SK-N-SH treated with all-trans-retinoic acid at 6 μM for 48 hours (cell line): ENCODE measurements around the gene SMTNL1.
A peak's percentile ranks its signal among the peaks of the same experiment; 100 is the strongest.

Experiments
- ATAC-seq: fragments of 200-7000 bp; cut with Tn5 transposase; 3 replicates; pipeline ENCODE4 v1.9.1; 2020; ENCODE audit warnings: mild to moderate bottlenecking, moderate library complexity
- ARNTL ChIP-seq: fragments of 450-650 bp; formaldehyde crosslinking; IDR thresholded peaks from 2 replicates; pipeline ENCODE4 v1.5.0; 2020; ENCODE audit warnings: low read depth, mild to moderate bottlenecking, moderate library complexity, borderline replicate concordance
- BACH2 ChIP-seq: fragments of 250-450 bp; sonication (Bioruptor Pico); IDR thresholded peaks from 2 replicates; pipeline ENCODE4 v1.9.0; 2021; ENCODE audit warnings: mild to moderate bottlenecking, borderline replicate concordance
- CSDC2 ChIP-seq: fragments of 250-450 bp; sonication (Bioruptor Pico); IDR thresholded peaks from 2 replicates; pipeline ENCODE4 v1.5.0; 2020; ENCODE audit warnings: mild to moderate bottlenecking, moderate library complexity
- CSRNP3 ChIP-seq: fragments of 250-450 bp; sonication (Bioruptor Pico); IDR thresholded peaks from 2 replicates; pipeline ENCODE4 v1.5.1; 2021; ENCODE audit warnings: mild to moderate bottlenecking, moderate library complexity
- ESRRG ChIP-seq: fragments of 250-450 bp; sonication (Bioruptor Pico); IDR thresholded peaks from 2 replicates; pipeline ENCODE4 v1.6.1; 2021; ENCODE audit warnings: mild to moderate bottlenecking
- GLIS3 ChIP-seq: fragments of 250-450 bp; sonication (Bioruptor Pico); IDR thresholded peaks from 2 replicates; pipeline ENCODE4 v1.5.0; 2020; ENCODE audit warnings: mild to moderate bottlenecking, moderate library complexity
- ISL1 ChIP-seq: fragments of 250-450 bp; sonication (Bioruptor Pico); IDR thresholded peaks from 2 replicates; pipeline ENCODE4 v2.1.2; 2022; ENCODE audit warnings: mild to moderate bottlenecking, moderate library complexity
- OSR1 ChIP-seq: fragments of 250-450 bp; sonication (Bioruptor Pico); IDR thresholded peaks from 2 replicates; pipeline ENCODE4 v1.8.0; 2022; ENCODE audit warnings: moderate library complexity, mild to moderate bottlenecking, inconsistent platforms
- POU6F1 ChIP-seq: fragments of 250-450 bp; sonication (Bioruptor Pico); IDR thresholded peaks from 2 replicates; pipeline ENCODE4 v1.8.0; 2021; ENCODE audit warnings: low read depth, mild to moderate bottlenecking, moderate library complexity, borderline replicate concordance
- PPARA ChIP-seq: fragments of 250-450 bp; sonication (Bioruptor Pico); IDR thresholded peaks from 2 replicates; pipeline ENCODE4 v1.5.0; 2020; ENCODE audit warnings: mild to moderate bottlenecking, borderline replicate concordance
- RARB ChIP-seq: fragments of 250-450 bp; sonication (Bioruptor Pico); IDR thresholded peaks from 2 replicates; pipeline ENCODE4 v1.8.0; 2021; ENCODE audit warnings: mild to moderate bottlenecking, moderate library complexity
- SNAI2 ChIP-seq: fragments of 250-450 bp; sonication (Bioruptor Pico); IDR thresholded peaks from 2 replicates; pipeline ENCODE4 v1.5.0; 2020; ENCODE audit warnings: mild to moderate bottlenecking, moderate library complexity
- TCF4 ChIP-seq: fragments of 250-450 bp; sonication (Bioruptor Pico); IDR thresholded peaks from 2 replicates; pipeline ENCODE4 v1.8.0; 2021; ENCODE audit warnings: mild to moderate bottlenecking, moderate library complexity, borderline replicate concordance
- TOX ChIP-seq: fragments of 250-450 bp; sonication (Bioruptor Pico); IDR thresholded peaks from 2 replicates; pipeline ENCODE4 v1.8.0; 2021; ENCODE audit warnings: mild to moderate bottlenecking, moderate library complexity, borderline replicate concordance
- TSHZ2 ChIP-seq: fragments of 250-450 bp; sonication (Bioruptor Pico); IDR thresholded peaks from 2 replicates; pipeline ENCODE4 v1.5.0; 2020; ENCODE audit warnings: mild to moderate bottlenecking, moderate library complexity
- ZC3H10 ChIP-seq: fragments of 250-450 bp; sonication (Bioruptor Pico); IDR thresholded peaks from 2 replicates; pipeline ENCODE4 v1.5.1; 2021; ENCODE audit warnings: mild to moderate bottlenecking, moderate library complexity
- ZFP3 ChIP-seq: fragments of 250-450 bp; sonication (Bioruptor Pico); IDR thresholded peaks from 2 replicates; pipeline ENCODE4 v1.5.0; 2020; ENCODE audit warnings: mild to moderate bottlenecking, moderate library complexity
- ZFP30 ChIP-seq: fragments of 450-650 bp; formaldehyde crosslinking; IDR thresholded peaks from 2 replicates; pipeline ENCODE4 v1.5.0; 2022; ENCODE audit warnings: mild to moderate bottlenecking, moderate library complexity
- ZNF565 ChIP-seq: fragments of 450-650 bp; formaldehyde crosslinking; conservative IDR thresholded peaks from 2 replicates; pipeline ENCODE4 v1.5.0; 2020; ENCODE audit warnings: low read depth, mild to moderate bottlenecking, moderate library complexity
- ZNF70 ChIP-seq: fragments of 450-650 bp; formaldehyde crosslinking; IDR thresholded peaks from 2 replicates; pipeline ENCODE4 v1.5.0; 2020; ENCODE audit warnings: mild to moderate bottlenecking, moderate library complexity
- ZNF8 ChIP-seq: fragments of 450-650 bp; formaldehyde crosslinking; IDR thresholded peaks from 2 replicates; pipeline ENCODE4 v1.5.0; 2020; ENCODE audit warnings: mild to moderate bottlenecking, moderate library complexity

The SMTNL1 gene

GRCh38 chr11:57566005-57566904 is 28.9 kb downstream of the SMTNL1 start:
- peak; percentile 49 for ATAC-seq
- TF ChIP-seq OSR1 (CRISPR knock-in tag) (no peak), ZFP30 (CRISPR knock-in tag) (no peak), ZNF565 (CRISPR knock-in tag) (no peak), TOX (CRISPR knock-in tag) (no peak), ISL1 (CRISPR knock-in tag) (no peak), BACH2 (CRISPR knock-in tag) (no peak), CSRNP3 (CRISPR knock-in tag) (no peak), GLIS3 (no peak), PPARA (CRISPR knock-in tag) (no peak), TSHZ2 (CRISPR knock-in tag) (no peak), ZNF8 (no peak), ZFP3 (CRISPR knock-in tag) (no peak), SNAI2 (CRISPR knock-in tag) (no peak), ESRRG (CRISPR knock-in tag) (no peak), ZNF70 (CRISPR knock-in tag) (no peak), ZC3H10 (CRISPR knock-in tag) (no peak), CSDC2 (CRISPR knock-in tag) (no peak), RARB (CRISPR knock-in tag) (no peak)

GRCh38 chr11:57566905-57567514 is 29.6 kb downstream of the SMTNL1 start:
- TF ChIP-seq ZFP30 (CRISPR knock-in tag) (no peak), ISL1 (CRISPR knock-in tag) (no peak), ZC3H10 (CRISPR knock-in tag) (no peak)
- peak; percentile 57 for ATAC-seq

GRCh38 chr11:57567515-57568329 is 30.3 kb downstream of the SMTNL1 start, which contains the start of gene UBE2L6:
UBE2L6 (minus strand) TSS chr11:57567672; CDS start chr11:57567611, 61 bp downstream.
- peak; percentile 89 for ATAC-seq
- TF ChIP-seq CSDC2 (CRISPR knock-in tag) (no peak), ISL1 (CRISPR knock-in tag) (no peak), ESRRG (CRISPR knock-in tag) (no peak), ZC3H10 (CRISPR knock-in tag) (no peak), BACH2 (CRISPR knock-in tag) (no peak), ZNF8 (no peak), OSR1 (CRISPR knock-in tag) (no peak)

- peak; percentile 15 for ATAC-seq
- TF ChIP-seq PPARA (CRISPR knock-in tag) (no peak), TSHZ2 (CRISPR knock-in tag) (no peak), ZFP30 (CRISPR knock-in tag) (no peak), TCF4 (CRISPR knock-in tag) (no peak), GLIS3 (no peak), ZNF565 (CRISPR knock-in tag) (no peak), ISL1 (CRISPR knock-in tag) (no peak), CSRNP3 (CRISPR knock-in tag) (no peak), POU6F1 (CRISPR knock-in tag) (no peak), ZFP3 (CRISPR knock-in tag) (no peak), CSDC2 (CRISPR knock-in tag) (no peak), RARB (CRISPR knock-in tag) (no peak), ARNTL (no peak), SNAI2 (CRISPR knock-in tag) (no peak), ESRRG (CRISPR knock-in tag) (no peak), TOX (CRISPR knock-in tag) (no peak)
Measured at GRCh38 chr11:57568330-57568766, 31.0 kb downstream of the SMTNL1 start.
